Stimulated activated CD8-positive, alpha-beta memory T cell treated with anti-CD3 and anti-CD28 coated beads, Interleukin-4, amount 100 ng/mL, for 4 hours (primary cell): ENCODE measurements around the gene ATP1B3.
A peak's percentile ranks its signal among the peaks of the same experiment; 100 is the strongest.
"Not testable (repeated sequence)": the region's sequence is repeated elsewhere in the genome, so short reads cannot be mapped to it uniquely, and the experiment has no call there.

ENCODE experiments used
- DNase-seq, 2 donors: peaks; one replicate each; pipeline ENCODE4 v3.0.0-alpha.2; 2020; ENCODE audit warnings: low read depth in 2 of 2, low spot score in 1 of 2

ATP1B3 gene

DNA sequence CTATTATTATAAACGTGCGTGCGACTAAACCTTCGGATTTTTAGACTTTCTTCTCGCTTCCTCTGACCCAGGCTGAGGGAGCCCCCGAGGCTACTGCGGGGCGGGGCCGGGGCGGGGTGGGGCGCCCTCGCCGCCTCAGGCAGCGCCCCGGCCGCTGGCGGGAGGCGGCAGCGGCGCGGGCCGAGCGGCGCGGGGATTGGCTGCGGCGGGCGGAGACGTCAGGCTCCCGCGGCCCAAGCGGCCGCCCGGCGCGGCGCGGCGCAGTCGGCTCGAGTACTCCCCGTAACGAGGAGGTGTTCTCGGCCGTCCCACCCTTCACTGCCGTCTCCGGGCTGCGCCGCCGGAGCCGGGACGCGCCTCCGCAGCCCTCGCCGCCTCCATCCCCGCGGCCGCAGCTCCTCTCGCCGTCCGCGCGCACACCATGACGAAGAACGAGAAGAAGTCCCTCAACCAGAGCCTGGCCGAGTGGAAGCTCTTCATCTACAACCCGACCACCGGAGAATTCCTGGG lies at the start of gene ATP1B3:
TSS of gene ATP1B3 (plus strand) at position 263 of the 510 bp plus-strand sequence. CDS start at position 422, 159 bp downstream.
- DNase-seq = peak; percentile 52 to 73

DNA sequence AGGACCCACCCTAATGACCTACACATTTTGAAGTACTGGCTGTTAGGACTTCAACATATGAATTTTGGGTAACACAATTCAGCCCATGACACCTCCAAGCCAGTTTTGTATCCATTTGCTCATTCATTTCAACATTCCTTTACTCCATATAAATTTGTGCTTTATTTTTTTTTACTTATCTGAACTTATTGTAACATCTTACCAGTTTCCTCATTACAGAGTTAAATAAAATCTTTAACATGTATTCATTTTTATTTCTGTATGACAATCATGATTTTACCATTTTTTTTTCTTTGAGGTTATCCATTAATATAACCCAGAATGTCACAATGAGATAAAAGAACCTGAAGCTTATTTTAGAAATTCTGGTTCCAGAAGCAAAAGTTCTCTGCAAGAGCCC lies 48.0 kb upstream of the ATP1B3 start:
- no peak for DNase-seq

DNA sequence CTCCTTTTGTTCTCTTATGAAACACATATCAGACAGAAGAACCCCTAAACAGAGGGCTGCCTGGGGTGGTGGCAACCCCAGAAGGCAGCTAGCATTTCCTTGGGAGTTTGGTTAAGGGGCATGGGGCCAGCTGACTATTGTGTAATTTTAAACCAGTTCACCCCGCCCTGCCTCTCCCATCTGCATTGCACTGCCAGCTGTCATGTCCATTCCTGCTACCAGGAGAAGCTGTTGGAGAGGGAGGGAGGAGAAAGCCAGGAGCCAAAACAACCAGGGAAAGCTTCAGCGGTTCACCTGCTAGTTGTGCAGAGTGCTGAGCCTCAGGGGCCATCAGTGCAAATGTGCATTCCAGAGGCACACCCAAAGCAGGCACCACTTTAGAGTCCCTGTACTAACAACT lies 47.6 kb upstream of the ATP1B3 start:
- no peak for DNase-seq

DNA sequence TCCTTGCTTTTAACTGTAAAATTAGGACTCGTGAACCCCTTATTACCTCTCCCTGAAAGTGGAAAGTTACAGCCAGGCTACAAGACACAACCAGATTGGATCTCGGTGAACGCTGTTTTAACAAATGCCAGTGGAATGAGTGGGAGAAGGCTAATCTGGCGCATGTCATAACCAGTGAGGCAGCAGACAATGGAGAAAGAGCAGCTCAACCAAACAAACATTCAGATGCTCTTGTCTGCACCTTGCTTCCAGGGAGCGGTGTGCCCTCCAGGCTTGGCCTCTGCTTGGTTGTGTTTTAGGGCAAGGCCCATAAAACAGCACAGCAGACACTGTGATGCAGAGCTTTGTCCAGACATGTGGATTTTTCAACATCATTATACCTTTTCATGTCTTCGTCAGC lies 45.9 kb upstream of the ATP1B3 start:
- no peak for DNase-seq

DNA sequence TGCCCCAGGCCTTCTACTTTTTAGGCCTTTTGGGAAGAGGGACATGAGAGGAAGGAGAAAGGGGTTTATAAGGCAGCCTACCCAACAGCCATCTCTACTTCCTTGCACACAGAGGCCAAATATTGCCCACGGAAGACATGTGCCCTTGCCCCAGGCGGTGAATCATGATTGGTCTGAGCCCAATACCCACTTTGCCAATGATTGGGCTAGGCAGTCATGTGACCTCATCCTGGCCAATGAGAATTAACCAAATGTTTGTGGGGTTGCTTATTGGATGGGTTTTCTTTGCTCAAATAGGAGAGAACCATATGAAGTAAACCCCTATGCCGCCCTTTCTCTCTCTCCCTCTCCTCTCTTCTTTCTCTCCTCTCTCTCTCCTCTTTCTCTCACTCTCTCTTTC lies 42.2 kb upstream of the ATP1B3 start:
- no peak for DNase-seq

DNA sequence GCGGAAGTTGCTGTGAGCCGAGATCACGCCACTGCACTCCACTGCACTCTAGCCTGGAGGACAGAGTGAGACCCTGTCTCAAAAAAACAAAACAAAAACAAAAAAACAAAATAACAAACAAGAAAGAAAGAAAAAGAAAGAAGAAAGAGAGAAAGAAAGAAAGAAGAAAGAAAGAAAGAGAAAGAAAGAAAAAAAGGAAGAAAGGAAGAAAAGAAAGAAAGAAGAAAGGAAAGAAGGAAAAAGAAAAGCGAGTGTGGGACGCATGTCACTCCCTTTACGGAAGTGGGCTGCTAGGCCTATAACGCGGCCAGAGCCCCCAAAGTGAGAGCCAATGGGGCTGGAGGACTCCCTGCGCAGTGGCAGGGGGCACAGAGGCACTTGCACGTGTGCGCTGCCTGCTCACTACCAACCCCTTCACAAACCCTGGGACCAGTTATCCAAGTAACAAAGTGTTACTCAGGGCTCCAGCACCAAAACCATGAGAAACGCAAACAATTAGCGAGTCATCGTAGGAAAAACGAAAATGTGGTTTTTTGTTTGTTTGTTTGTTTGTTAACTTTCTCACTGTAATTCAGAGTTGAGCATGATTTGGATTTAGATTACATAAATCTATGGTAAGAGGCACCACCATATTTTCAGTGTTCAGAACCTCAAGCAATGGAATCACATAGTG lies 40.8 kb upstream of the ATP1B3 start:
- no peak for DNase-seq

DNA sequence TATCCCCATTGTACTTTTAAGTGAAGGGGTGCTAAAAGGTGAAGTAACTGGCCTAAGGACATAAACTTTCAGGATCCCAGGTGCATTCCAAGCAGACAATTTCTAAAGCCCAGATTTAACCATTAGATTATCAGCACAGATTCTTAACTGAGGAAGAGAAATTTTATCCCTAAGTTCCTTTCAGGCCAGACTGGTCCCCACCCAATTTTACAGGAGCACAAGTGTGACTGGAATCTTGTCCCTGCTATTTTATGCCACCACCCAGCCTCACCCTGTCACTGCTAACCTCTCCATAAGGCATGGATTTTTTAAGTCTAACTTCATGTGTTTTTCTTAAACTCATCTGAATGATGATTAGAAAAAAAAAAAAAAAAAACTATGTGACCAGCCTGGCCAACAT lies 37.1 kb upstream of the ATP1B3 start:
- no peak for DNase-seq

DNA sequence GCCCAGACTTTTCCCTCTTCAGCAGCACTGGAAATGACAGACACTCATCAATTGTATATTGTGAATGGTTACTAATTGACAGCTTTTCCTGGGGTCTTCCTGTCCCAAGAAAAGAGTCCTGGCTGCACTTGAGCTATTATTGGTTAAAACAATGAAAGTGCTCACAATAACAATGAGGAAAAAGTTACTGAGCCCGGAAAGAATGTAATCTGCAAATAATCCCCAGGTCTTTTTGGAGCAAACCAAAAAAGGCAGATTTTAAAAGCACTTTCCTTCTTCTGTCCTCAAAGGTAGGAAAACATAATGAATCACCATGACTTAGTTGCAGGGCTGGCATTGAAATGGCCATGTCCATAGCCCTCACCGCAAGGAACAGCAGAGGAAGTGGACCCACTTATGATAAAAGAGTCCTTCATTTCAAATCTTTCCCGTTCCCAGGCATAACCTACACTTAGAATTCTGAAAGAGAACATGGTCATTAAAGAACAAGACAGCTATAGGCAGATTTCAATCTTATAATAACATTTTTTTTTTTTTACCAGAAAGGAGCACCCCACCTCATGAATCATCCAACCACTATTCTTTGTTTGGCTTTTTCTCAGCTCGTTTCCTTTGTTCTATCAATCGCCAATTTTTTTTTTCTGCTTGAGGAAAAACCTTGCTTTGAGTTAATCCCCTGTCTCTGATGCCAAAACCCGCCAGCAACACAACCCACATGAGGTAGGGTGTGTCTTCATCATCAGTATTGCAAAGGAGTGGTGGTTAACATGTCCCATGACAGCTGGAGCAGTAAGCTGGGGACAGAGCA lies 35.5 kb upstream of the ATP1B3 start:
- DNase-seq = no peak

DNA sequence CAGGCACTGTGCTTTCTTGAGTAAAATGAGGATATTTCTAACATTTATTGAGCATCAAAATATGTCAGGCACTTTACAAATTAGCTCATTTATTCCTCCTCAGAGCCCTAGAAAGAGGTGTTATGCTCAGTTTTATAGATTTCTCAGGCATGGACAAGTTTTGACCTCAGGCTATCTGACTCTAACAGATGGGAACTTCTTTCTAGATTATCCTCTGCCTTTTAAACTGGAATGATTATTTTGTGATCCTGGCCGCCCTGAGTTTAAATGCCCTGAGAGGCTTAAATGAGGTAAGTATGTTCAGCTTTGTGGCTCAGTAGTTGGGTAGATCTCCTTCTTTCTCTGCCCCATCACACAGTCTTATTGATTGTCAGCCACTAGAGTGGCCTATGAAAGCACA lies 32.3 kb upstream of the ATP1B3 start:
- no peak for DNase-seq

DNA sequence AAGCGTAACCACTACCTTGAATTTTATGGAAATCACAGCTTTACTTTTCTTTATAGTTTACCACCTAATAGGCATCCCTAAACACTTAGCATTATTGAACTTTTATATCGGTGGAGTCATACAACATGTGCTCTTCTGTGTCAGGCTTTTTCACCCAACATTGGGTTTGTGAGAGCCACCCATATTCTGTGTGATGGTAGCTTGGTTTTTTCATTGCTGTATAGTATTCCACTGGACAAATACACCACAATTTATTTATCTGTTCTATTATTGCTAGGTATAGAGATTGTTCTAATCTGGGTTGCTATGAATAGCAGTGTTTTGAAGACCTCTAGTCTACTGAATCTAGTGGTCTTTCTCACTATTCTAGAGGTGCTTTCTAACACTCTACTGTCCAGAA lies 31.6 kb upstream of the ATP1B3 start:
- no peak for DNase-seq

DNA sequence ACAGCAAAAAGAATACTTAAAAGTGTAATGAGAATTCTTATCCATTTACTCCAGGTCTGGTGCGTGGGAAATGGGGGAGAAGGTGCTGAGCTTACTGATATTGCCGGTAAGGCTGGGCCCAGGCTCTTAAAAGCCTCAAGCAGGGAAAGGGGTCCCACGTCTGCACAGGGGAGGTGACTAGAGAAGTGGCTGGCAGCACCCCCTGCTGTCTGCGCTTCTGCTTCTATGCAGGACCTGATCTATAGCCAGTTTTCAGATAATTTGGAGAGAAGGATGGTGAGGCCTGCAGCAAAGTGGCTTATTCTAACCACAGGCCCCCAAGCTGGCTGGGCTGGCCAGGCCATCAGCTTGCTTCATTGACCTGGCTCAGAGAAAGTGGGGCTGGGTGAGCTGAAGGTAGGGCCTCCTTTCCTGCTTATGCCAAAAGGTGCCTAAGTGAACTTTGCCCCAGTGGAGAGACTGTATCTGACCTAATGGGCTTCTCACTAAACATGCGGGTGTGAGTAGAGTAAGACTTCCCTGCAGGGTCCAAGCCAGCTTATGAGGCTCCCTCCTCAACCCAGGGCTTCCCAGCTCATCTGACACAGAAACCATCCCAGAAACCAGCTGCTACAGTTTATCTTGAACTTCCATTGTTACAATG lies 30.9 kb upstream of the ATP1B3 start:
- peak in 1 of 2 donors; percentile 8 for DNase-seq

DNA sequence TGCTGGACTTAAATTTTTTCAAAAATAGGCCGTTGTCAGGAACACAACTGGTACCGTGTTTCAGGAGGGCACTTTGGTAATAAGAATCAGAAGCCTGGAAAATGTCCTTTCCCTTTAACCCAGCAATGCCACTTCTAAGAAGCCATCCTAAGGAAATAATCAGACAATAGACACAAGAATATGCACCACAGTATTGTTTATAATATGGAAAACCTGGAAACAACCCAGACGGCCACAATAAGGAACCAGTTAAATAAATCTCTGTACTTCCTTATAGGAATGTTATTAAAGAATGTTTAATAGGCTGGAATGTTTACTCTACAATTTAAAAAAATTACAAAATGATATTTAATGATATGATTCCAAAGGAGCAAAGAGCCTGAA lies 30.4 kb upstream of the ATP1B3 start:
- DNase-seq = no peak

DNA sequence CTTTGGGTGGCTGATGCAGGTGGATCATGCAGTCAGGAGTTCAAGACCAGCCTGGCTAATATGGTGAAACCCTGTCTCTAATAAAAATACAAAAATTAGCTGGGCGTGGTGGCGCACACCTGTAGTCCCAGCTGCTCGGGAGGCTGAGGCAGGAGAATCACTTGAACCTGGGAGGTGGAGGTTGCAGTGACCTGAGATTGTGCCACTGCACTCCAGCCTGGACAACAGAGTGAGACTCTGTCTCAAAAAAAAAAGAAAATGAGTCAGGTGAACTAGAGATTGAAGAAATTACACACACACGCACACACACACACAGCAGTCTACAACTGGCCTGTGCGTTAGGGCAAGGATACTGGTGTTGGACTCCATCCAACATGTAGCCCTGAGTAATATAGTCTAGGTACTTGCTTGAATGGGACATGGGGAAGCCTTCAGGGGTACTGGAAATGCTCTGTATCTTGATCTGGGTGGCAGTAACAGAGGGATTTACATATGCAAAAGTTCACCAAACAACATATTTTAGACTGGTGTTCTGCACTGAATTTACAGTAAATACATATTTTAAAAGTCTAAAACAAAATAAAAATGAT lies 28.2 kb upstream of the ATP1B3 start:
- not testable (repeated sequence) for DNase-seq

DNA sequence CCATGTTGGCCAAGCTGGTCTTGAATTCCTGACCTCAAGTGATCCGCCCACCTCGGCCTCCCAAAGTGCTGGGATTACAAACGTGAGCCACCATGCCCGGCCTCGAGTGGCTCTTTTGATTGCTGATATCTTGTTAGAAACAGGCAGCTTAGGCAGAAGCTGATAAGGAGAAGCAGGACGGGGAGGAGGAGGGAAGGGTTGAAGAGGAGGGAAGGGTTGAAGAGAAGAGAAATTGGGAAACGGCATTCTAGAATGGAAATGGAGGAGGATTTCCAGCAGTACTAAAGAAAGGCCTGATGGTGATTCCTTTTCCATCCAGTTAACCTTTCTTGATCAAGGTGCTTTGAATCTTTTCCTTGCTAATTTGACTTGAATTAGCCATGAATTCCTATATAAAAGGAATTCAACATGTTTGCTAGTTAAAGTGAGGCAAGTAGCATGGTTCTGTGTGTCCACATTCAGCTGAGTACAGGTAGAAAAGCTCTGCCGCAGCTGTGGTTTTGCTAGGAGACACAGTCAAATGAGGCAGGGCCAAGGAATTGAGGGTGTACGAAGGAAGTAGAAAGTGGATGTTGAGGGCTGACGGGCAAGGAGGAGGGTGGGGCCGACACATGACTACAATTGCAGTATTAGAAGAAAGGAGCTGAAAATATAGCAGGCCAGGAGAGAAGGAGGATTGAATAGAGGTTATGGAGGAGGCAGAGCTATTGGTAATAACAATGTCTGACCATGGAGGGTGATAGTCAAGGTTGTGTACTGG lies 27.2 kb upstream of the ATP1B3 start:
- no peak for DNase-seq

DNA sequence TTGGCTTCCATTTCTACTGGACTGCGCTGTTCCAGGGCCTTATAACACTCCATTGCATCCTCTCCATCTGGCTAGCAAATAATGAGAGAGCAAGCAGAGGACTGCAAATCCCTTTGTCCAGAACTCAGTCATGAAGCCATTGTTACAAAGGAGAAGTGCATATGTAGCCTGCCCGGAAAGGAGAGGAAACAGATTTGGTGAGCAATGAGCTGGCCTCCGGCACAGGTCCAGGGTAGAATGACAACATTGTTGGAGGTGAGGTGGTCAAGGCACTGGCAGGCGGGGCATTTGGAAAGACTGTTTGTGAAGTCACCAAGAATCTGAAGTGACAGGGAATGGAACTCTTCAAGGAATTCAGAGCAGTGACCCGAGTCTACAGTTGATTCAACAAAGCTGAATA lies 25.0 kb upstream of the ATP1B3 start:
- no peak for DNase-seq

DNA sequence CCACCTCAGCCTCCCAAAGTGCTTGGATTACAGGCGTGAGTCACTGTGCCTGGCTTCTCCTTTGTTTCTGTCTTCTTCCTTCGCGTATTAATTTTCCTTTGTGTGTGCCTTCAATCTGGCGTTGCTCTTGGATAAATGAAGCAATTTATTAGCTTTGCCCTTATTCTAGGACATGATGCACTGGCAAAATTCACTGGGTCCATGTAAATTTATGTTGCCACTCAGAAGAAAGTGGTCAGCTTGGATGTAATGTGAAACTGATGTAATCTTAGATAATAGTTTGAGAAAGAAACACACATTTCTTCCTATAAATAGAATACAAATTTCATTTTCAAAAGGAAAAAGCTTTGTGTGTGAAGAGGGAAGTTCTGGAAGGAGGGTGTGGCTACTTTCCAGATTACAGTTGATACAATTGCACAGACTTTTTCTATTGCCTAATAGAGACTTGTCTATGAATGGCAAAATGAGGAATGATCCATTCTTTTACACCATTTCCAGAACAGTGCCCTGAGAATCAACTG lies 23.3 kb upstream of the ATP1B3 start:
- no peak for DNase-seq

DNA sequence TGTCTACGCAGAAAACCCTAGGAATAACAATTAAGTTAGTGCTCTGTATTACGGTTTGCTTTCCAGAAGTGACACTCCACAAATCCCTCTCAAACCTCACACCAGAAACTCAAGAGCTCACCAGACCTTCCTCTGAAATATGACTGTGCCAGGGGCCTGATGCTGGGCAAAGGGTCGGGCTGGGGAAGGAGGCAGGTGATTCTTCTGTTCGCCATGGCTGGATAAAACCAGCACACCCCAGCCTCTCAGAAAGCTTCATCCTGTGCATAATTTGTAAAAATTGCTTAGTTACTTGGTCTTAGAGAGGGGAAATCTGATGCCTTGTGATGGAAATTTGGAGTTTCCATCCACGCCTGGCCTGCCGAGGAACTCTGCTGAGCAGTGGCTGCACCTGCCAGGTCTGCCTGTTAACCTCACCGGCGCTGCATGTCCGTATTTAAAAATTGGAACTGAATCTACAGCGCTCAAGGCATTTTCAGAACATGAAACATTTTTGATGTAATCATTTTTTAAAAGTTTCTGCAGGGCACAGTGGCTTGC lies 22.7 kb upstream of the ATP1B3 start:
- no peak for DNase-seq

DNA sequence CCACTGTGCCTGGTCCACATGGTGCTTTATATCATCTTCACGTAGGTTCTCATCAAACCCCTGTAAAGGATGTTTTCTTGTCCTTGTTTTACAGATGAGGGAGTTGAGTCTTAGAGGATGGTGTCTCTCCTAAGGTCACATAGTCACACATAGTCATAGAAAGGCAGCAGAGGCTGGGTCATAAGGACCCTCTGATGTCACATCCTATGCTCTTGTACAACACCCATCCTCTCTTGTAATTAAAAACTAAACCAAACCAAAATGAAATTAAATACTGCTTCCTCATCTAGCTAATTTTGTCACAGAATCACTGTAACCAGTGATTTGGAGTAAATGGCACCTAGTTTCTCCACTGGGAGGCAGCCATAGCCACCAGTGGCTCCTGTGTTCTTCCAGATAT lies 21.8 kb upstream of the ATP1B3 start:
- DNase-seq = no peak

DNA sequence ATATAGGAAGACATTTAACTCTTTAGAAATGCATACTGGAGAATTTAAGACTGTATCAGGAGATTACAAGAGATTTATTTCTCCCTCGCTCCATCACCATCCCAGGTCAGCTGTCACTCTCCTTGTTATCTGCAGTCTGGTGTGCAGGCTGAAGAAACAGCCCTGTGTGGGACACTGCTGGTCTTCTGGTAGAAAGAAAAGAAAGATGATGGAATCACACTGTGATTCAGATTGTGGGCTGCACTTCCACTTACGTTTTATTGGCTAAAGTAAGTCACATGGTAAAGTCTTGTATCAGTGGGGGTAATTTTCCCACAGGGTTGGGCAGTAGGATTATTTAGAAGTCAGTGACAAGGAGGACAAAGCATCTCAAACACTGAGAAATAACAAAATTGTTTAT lies 18.1 kb upstream of the ATP1B3 start:
- DNase-seq = no peak

DNA sequence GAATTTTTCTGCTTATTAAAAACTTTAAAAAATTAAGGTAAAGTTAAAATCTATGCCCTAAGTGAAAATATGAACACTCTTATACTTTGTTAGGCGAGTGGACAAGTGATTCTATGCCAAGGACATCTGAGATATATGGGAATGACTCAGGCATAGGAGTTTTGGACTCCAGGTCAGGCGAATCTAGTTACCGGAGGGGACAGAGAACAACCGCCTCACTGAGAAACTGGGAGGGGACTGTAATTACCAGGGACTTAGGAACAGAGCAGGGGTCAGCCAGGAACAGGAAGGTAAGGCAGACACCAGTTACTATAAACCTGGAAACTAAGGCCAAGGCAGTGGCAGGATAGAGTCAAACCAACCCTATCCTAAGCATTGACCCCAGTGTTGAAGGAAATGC lies 16.8 kb upstream of the ATP1B3 start:
- no peak for DNase-seq
